GM12878 (cell line): ENCODE measurements around the gene SIN3B.

Experiments
- CREM ChIP-seq: IDR thresholded peaks from 2 replicates; pipeline ENCODE4 v1.6.1; 2014; ENCODE audit warnings: antibody characterized with exemption, low read depth
- JUNB ChIP-seq: IDR thresholded peaks from 2 replicates; pipeline ENCODE4 v1.6.1; 2016; ENCODE audit warnings: antibody characterized with exemption, mild to moderate bottlenecking
- KDM1A ChIP-seq: fragments of 200-600 bp; sonication (generic); IDR thresholded peaks from 2 replicates; pipeline ENCODE4 v1.6.1; 2016; ENCODE audit warnings: borderline replicate concordance
- MYC ChIP-seq: IDR thresholded peaks from 2 replicates; pipeline ENCODE4 v1.6.1; 2011; ENCODE audit warnings: mild to moderate bottlenecking, low read length, moderate library complexity, inconsistent platforms; ENCODE audit not compliant: insufficient read depth, insufficient replicate concordance, insufficient read length, severe bottlenecking
- TF ChIP-seq, protein P1 (sequence below): IDR thresholded peaks from 2 replicates; pipeline ENCODE4 v1.6.1; 2011; ENCODE audit warnings: mild to moderate bottlenecking, low read depth, low read length, moderate library complexity; ENCODE audit not compliant: insufficient replicate concordance

DNA sequence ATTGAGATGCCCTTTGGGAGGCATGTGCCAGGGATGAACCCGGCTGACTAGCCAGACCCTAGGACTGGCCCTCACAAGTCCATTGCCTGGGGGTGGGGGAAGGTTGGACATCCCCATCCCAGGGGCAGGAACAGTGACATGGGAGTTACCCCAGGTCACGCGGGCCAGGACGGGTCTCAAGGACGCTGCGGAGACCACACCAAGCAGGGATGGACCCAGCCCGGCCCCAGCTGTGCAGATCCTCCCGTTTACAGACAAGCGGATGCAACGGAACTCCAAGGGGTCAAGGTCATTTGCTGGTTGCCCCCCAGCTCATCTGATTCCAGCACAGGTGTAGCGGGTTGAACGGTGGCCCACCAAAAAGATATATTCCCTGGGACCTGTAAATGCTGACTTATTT, 79.6 kb downstream of the SIN3B start:
- TF ChIP-seq, protein P1, sequence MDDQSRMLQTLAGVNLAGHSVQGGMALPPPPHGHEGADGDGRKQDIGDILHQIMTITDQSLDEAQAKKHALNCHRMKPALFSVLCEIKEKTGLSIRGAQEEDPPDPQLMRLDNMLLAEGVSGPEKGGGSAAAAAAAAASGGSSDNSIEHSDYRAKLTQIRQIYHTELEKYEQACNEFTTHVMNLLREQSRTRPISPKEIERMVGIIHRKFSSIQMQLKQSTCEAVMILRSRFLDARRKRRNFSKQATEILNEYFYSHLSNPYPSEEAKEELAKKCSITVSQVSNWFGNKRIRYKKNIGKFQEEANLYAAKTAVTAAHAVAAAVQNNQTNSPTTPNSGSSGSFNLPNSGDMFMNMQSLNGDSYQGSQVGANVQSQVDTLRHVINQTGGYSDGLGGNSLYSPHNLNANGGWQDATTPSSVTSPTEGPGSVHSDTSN: no peak
- no peak for TF ChIP-seq JUNB
- TF ChIP-seq CREM: no peak
- no peak for TF ChIP-seq MYC
- TF ChIP-seq KDM1A: no peak
